Thyroid gland (tissue), 4 donors: ENCODE measurements around the gene RUSC2. TPM values are rescaled to one million over a fixed set of nuclear protein-coding genes. Genes with fewer than 3 reads are reported as not detected.
A peak's percentile ranks its signal among the peaks of the same experiment; 100 is the strongest.

Source experiments
- DNase-seq, 2 donors: peaks; one replicate each; pipeline ENCODE4 v3.0.0-alpha.2; 2019
- H3K27ac ChIP-seq, 3 donors: fragments of 200-600 bp; sonication (generic); 1 replicate in 2 of 3; 2 replicates in 1 of 3; pipeline ENCODE4 v1.5.1; 2016 to 2019; ENCODE audit warnings: mild to moderate bottlenecking in 1 of 3, moderate library complexity in 1 of 3
- H3K27me3 ChIP-seq: fragments of 200-600 bp; sonication (generic); one replicate; pipeline ENCODE4 v1.5.1; 2019
- H3K36me3 ChIP-seq, 2 donors: fragments of 200-600 bp; sonication (generic); one replicate each; pipeline ENCODE4 v1.5.1; 2016 to 2019
- H3K4me1 ChIP-seq, 2 donors: fragments of 200-600 bp; sonication (generic); one replicate each; pipeline ENCODE4 v1.5.1; 2017 to 2019
- H3K4me3 ChIP-seq, 3 donors: fragments of 200-600 bp; sonication (generic); replicated peaks in 1 of 3; 1 replicate in 2 of 3; 2 replicates in 1 of 3; pipeline ENCODE4 v1.5.1; 2016; ENCODE audit warnings: mild to moderate bottlenecking in 1 of 3
- H3K9me3 ChIP-seq: fragments of 200-600 bp; sonication (generic); one replicate; pipeline ENCODE4 v1.5.1; 2017
- POLR2A ChIP-seq, 2 donors: fragments of 450-650 bp; IDR thresholded peaks; one replicate each; pipeline ENCODE4 v1.6.1; 2017; ENCODE audit warnings: antibody characterized with exemption in 2 of 2, mild to moderate bottlenecking in 2 of 2, moderate library complexity in 1 of 2
- WGBS, 2 donors: methylation state at CpG; one replicate each; pipeline ENCODE4 v1.1.5; 2017; 5-methylcytosine and 5-hydroxymethylcytosine counted together
- intact Hi-C: fragments of 100-400 bp; cut with DNase I; formaldehyde crosslinking; loops from one replicate; pipeline ENCODE4 v1.15.1; 2023
- total RNA-seq, 4 donors: library from RNA; depleted of rRNA; stranded (reverse); fragments of >200 nt; gene quantifications; one replicate each; pipeline ENCODE4 v1.2.3, GENCODE V29; 2016
- TF ChIP-seq, protein P1 (sequence below), 6 experiments: fragments of 200-600 bp in 3 of 6; fragments of 450-650 bp in 3 of 6; sonication (generic) in 3 of 6; IDR thresholded peaks; one replicate each; pipeline ENCODE4 v1.5.1; 2016 to 2019; ENCODE audit warnings: antibody characterized with exemption in 6 of 6, mild to moderate bottlenecking in 2 of 6, inconsistent platforms in 1 of 6, moderate library complexity in 1 of 6

The RUSC2 gene
- total RNA-seq, 4 donors from 2014 or later = 15.2 to 28.2 (median 26.4) TPM

DNA sequence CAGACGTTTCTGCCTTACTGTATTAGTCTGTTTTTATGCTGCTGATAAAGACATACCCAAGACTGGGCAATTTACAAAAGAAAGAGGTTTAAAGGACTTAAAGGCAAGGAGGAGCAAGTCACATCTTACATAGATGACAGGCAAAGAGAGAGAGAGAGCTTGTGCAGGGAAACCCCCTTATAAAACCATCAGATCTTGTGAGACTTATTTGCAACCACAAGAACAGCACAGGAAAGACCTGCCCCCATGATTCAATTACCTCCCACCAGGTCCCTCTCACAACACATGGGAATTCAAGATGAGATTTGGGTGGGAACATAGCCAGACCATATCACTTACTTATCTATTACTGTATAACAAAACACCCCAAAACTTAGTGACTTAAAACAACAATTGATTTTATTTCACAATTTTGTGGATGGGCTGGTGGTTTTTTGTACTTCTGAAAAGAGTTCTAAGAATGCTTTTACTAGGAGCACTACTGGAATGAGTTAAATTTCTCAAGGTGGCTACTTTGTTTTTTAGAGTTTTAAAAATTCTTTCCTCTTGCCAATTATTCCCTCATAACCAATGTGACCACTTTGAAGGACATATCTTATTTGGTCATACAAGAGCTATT lies 10.3 kb downstream of the RUSC2 start:
- Histone ChIP-seq H3K9me3 (no peaks in the 10 kb centered on the region), H3K36me3 (no peaks in the 10 kb centered on the region), H3K27me3 (no peaks in the 10 kb centered on the region), H3K4me3 (no peak overlapping the region), H3K4me1 (peaks cover 0 to 5% of the 10 kb centered on the region in 2 donors), H3K27ac (no peak overlapping the region)
- TF ChIP-seq, protein P1, sequence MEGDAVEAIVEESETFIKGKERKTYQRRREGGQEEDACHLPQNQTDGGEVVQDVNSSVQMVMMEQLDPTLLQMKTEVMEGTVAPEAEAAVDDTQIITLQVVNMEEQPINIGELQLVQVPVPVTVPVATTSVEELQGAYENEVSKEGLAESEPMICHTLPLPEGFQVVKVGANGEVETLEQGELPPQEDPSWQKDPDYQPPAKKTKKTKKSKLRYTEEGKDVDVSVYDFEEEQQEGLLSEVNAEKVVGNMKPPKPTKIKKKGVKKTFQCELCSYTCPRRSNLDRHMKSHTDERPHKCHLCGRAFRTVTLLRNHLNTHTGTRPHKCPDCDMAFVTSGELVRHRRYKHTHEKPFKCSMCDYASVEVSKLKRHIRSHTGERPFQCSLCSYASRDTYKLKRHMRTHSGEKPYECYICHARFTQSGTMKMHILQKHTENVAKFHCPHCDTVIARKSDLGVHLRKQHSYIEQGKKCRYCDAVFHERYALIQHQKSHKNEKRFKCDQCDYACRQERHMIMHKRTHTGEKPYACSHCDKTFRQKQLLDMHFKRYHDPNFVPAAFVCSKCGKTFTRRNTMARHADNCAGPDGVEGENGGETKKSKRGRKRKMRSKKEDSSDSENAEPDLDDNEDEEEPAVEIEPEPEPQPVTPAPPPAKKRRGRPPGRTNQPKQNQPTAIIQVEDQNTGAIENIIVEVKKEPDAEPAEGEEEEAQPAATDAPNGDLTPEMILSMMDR (IDR thresholded peaks at IDR 0.05) = no peak
- TF ChIP-seq POLR2A (IDR thresholded peaks at IDR 0.05) = no peak
- intact Hi-C loops = no loop called here
- 56 to 60% methylated on average over 1 of the region's 1 CpG for WGBS, 2 donors
- DNase-seq = no peak

DNA sequence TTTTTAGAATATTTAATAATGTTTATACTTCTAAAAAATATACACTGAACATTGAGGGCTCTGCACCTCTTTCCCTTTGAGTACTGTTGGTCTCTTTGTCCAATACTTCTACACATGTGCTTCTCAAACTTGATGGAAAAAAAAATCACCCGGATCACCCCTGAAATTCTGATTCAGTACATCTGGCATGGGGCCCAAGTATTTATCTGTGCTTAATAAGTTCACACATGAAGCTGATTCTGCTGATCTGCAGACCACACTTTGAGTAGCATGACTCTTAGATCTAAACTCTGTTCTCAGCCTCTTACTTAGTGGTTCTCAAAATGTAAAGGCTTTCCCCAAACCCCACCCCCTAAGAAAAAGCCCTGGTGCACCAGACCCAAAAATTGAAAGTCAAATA lies 12.0 kb downstream of the RUSC2 start:
- no peak overlapping the region for H3K4me3 ChIP-seq
- intact Hi-C loops = no loop called here
- 68 to 75% methylated on average over 1 of the region's 1 CpG for WGBS, 2 donors
- H3K36me3 ChIP-seq = no peaks in the 10 kb centered on the region
- no peak for DNase-seq
- no peaks in the 10 kb centered on the region for H3K27me3 ChIP-seq
- TF ChIP-seq POLR2A (IDR thresholded peaks at IDR 0.05) = no peak
- TF ChIP-seq, protein P1 (IDR thresholded peaks at IDR 0.05) = no peak
- H3K27ac ChIP-seq = no peak overlapping the region
- no peaks in the 10 kb centered on the region for H3K9me3 ChIP-seq
- H3K4me1 ChIP-seq = peaks cover 0 to 5% of the 10 kb centered on the region in 2 donors

DNA sequence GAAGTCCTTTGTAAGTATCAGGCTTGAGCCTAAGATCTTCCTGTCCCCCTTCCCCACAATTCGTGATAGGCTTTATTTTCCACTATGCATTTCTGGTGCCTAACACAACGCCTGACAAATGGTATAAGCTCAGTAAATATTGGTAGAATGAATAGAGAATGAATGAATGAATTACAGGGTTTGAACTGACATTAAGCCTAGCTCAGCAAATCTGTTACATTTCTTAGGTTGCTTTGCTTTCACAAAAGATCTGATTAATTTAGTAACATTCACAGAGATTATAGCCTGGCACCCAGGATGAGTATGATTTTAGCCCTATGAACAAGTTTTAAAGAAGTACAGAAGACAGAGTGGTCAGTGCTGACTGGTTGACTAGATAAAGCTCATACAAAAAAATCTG lies 16.4 kb downstream of the RUSC2 start:
- TF ChIP-seq, protein P1 (IDR thresholded peaks at IDR 0.05) = no peak
- TF ChIP-seq POLR2A (IDR thresholded peaks at IDR 0.05) = no peak
- no peaks in the 10 kb centered on the region for H3K36me3 ChIP-seq
- H3K4me3 ChIP-seq = no peak overlapping the region
- intact Hi-C loops = no loop called here
- no peak overlapping the region for H3K27ac ChIP-seq
- no peaks in the 10 kb centered on the region for H3K9me3 ChIP-seq
- H3K27me3 ChIP-seq = no peaks in the 10 kb centered on the region
- H3K4me1 ChIP-seq = peaks cover 22 to 40% of the 10 kb centered on the region in 2 donors
- 94 to 98% methylated on average over 2 of the region's 2 CpGs for WGBS, 2 donors
- no peak for DNase-seq

DNA sequence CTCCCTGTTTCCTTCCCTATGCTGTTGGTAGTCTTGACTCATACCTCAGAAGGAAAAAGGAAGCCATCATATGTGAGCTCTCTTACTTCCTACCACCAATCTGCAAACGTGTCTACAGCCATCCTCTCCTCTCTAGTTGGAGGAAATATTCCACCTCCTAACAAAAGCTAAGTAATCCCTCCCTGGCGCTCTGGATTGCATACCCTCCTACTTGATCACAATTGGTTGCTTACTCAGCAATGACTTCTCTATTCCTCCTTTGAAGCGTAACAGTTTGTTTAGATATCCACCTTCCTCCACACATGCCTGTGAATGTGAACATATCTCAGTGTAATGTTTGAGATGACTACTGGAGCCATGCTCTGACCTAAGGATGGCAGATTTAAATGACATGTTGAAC lies 18.2 kb downstream of the RUSC2 start:
- H3K36me3 ChIP-seq = no peaks in the 10 kb centered on the region
- peaks cover 34 to 45% of the 10 kb centered on the region in 2 donors for H3K4me1 ChIP-seq
- no peaks in the 10 kb centered on the region for H3K27me3 ChIP-seq
- intact Hi-C loops = no loop called here
- peak in 1 of 2 donors; percentile 20 for DNase-seq
- H3K9me3 ChIP-seq = no peaks in the 10 kb centered on the region
- TF ChIP-seq, protein P1 (IDR thresholded peaks at IDR 0.05) = no peak
- TF ChIP-seq POLR2A (IDR thresholded peaks at IDR 0.05) = peak in 1 of 2 donors; percentile 61
- no peak overlapping the region for H3K4me3 ChIP-seq
- H3K27ac ChIP-seq = peak overlapping the region; percentile 43 to 93 (median 64)
- 30 to 38% methylated on average over 3 of the region's 3 CpGs for WGBS, 2 donors

DNA sequence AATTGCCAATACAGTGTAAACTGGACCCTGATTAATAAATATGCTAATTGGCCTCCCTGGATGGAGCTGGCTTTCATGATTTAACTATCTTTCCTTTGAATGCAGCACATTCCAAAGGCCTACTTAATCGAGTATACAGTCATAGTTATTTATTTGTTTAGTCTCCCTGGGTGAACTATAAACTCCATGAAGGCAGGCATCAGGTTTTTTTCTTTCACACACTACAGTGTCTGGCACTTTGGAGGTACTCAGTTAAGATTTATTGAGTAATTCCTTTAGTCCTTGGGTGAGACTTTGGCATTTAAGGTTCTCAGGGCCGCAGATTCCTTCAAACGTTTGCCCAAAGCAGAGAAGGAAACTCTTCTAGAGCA lies 20.5 kb downstream of the RUSC2 start:
- H3K27me3 ChIP-seq = no peaks in the 10 kb centered on the region
- TF ChIP-seq, protein P1 (IDR thresholded peaks at IDR 0.05) = no peak
- no peak for TF ChIP-seq POLR2A (IDR thresholded peaks at IDR 0.05)
- H3K27ac ChIP-seq = peak overlapping the region; percentile 85 to 93 (median 88)
- no peak for DNase-seq
- H3K4me3 ChIP-seq = no peak overlapping the region
- H3K36me3 ChIP-seq = no peaks in the 10 kb centered on the region
- H3K9me3 ChIP-seq = no peaks in the 10 kb centered on the region
- whole genome bisulfite sequencing, 2 donors = 37 to 59% methylated on average over 3 of the region's 3 CpGs
- intact Hi-C loops = no loop called here
- peaks cover 34 to 45% of the 10 kb centered on the region in 2 donors for H3K4me1 ChIP-seq
